Parathyroid adenoma (tissue), 2 donors: ENCODE measurements around the gene LCN2.
"Not testable (repeated sequence)": the region's sequence is repeated elsewhere in the genome, so short reads cannot be mapped to it uniquely, and the experiment has no call there.

ENCODE experiments used
- H2AFZ ChIP-seq: fragments of 300-600 bp; sonication (generic); one replicate; pipeline ENCODE4 v1.7.0; 2017; ENCODE audit warnings: antibody characterized with exemption, mild to moderate bottlenecking
- H3K27ac ChIP-seq: fragments of 300-600 bp; sonication (generic); one replicate; pipeline ENCODE4 v1.7.0; 2017
- H3K27me3 ChIP-seq: fragments of 300-600 bp; sonication (generic); one replicate; pipeline ENCODE4 v1.7.0; 2017; ENCODE audit warnings: low read length; ENCODE audit not compliant: control insufficient read depth, insufficient read depth
- H3K36me3 ChIP-seq: fragments of 300-600 bp; sonication (generic); one replicate; pipeline ENCODE4 v1.7.0; 2017; ENCODE audit warnings: low read length; ENCODE audit not compliant: control insufficient read depth, insufficient read depth
- H3K4me1 ChIP-seq: fragments of 300-600 bp; sonication (generic); one replicate; pipeline ENCODE4 v1.7.0; 2017; ENCODE audit warnings: control low read depth
- H3K4me2 ChIP-seq: fragments of 300-600 bp; sonication (generic); one replicate; pipeline ENCODE4 v1.7.0; 2017; ENCODE audit warnings: low read length
- H3K4me3 ChIP-seq: fragments of 300-600 bp; sonication (generic); one replicate; pipeline ENCODE4 v1.7.0; 2017; ENCODE audit warnings: low read depth, low read length
- H3K79me2 ChIP-seq: fragments of 300-600 bp; sonication (generic); one replicate; pipeline ENCODE4 v1.7.0; 2017; ENCODE audit warnings: control low read depth
- H3K9ac ChIP-seq: fragments of 300-600 bp; sonication (generic); one replicate; pipeline ENCODE4 v1.7.0; 2017; ENCODE audit warnings: mild to moderate bottlenecking
- H3K9me3 ChIP-seq: fragments of 300-600 bp; sonication (generic); one replicate; pipeline ENCODE4 v1.7.0; 2017; ENCODE audit warnings: low read length; ENCODE audit not compliant: control insufficient read depth
- CTCF ChIP-seq: fragments of 300-600 bp; sonication (generic); IDR thresholded peaks from one replicate; pipeline ENCODE4 v1.7.0; 2017; ENCODE audit warnings: antibody characterized with exemption, mild to moderate bottlenecking
- donor health status: primary hyperparathyroidism.

LCN2 gene

DNA sequence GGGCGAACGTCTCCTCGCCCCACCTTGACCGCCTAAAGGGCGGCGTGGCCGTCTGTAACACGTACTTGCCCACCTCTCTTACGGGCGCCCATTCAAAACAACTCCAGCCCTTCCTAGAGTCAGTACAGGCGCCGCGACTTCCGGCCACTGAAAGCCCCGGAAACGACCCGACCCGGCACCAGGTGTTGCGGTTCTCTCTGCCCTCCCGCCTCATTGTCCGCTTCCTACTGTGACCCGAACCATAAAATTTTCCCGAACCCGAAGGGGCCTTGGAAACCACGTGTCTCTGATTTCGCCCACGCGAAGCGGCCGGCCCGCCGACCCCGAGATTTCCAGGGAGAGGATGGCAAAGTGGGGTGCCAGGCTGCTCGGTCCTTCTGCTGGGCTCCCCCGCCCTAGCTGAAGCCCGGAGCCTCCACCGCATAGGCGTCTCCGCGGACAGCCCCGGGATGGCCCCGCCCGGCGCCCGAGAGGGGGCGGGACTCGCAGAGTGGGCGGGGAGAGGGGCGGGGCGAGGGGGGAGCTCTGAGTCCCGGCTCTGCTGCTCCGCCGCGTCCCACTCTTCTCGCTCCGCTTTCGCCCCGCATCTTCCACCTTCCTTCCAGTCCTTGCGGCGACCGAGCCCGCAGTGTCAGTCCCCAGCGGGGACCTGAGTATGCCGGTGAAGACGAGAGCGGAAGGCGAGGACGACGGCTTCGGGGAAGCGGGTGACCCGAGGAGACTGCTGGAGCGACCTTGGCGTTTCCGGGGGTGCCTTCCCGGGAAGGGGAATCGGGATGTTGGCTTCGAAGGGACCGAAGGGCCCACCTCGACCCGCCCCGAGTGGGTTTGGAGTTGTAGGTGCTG is 21.0 kb upstream of the LCN2 start:
- peak overlapping the region; percentile 94 for H3K4me3 ChIP-seq
- peak overlapping the region; percentile 55 for H3K9ac ChIP-seq
- no peaks in the 10 kb centered on the region for H3K36me3 ChIP-seq
- peak overlapping the region; percentile 100 for H3K4me2 ChIP-seq
- no peaks in the 10 kb centered on the region for H3K4me1 ChIP-seq
- H3K27ac ChIP-seq, result peak overlapping the region; percentile 93
- no peak for TF ChIP-seq CTCF
- H3K79me2 ChIP-seq, result no peaks in the 10 kb centered on the region
- no peaks in the 10 kb centered on the region for H3K27me3 ChIP-seq
- H2AFZ ChIP-seq, result peak overlapping the region; percentile 96
- no peaks in the 10 kb centered on the region for H3K9me3 ChIP-seq

- Histone ChIP-seq H3K36me3 (no peaks in the 10 kb centered on the region), H3K27me3 (no peaks in the 10 kb centered on the region), H3K9me3 (no peaks in the 10 kb centered on the region), H3K4me1 (no peaks in the 10 kb centered on the region), H2AFZ (peak overlapping the region; percentile 96), H3K9ac (no peak overlapping the region), H3K4me2 (peak overlapping the region; percentile 100), H3K27ac (no peak overlapping the region), H3K4me3 (peak overlapping the region; percentile 94), H3K79me2 (no peaks in the 10 kb centered on the region)
- no peak for TF ChIP-seq CTCF
Observed at GRCh38 chr9:128128836-128129590, 20.2 kb upstream of the LCN2 start.

- H3K4me3 ChIP-seq, H2AFZ ChIP-seq, H3K36me3 ChIP-seq, H3K79me2 ChIP-seq, H3K27ac ChIP-seq, H3K27me3 ChIP-seq, H3K4me1 ChIP-seq, H3K9ac ChIP-seq, H3K9me3 ChIP-seq, H3K4me2 ChIP-seq: not testable (repeated sequence)
- TF ChIP-seq CTCF, result peak; percentile 14
Observed at GRCh38 chr9:128129976-128130590, 19.2 kb upstream of the LCN2 start.

GRCh38 chr9:128130651-128131050 is 18.6 kb upstream of the LCN2 start:
- not testable (repeated sequence) for H3K4me3 ChIP-seq, H3K4me2 ChIP-seq, H3K79me2 ChIP-seq, H2AFZ ChIP-seq, H3K27me3 ChIP-seq, H3K27ac ChIP-seq, H3K9ac ChIP-seq, H3K4me1 ChIP-seq, H3K36me3 ChIP-seq, H3K9me3 ChIP-seq

DNA sequence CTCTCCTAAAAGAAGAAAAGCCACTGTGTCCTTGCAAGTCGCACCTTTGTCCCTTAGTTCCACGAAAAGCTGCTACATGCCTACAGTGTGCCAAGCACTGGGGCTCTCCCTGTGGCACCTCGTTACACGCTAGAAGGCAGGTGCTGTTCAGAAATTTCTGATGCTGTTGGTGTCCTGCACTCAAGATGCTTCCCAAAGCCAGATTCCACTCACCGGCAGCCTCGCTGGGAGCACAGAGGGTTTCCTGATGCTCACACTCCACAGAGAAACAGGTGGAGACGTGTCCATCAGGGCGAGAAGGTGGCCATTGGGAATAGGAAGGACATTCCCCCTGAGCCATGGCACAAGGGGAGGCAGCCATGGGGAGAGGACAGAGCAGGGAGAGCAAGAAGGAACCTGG is 17.9 kb upstream of the LCN2 start:
- not testable (repeated sequence) for H2AFZ ChIP-seq, H3K27ac ChIP-seq

GRCh38 chr9:128132139-128132538 is 17.1 kb upstream of the LCN2 start:
- H3K9ac ChIP-seq, result not testable (repeated sequence)

More for the DNA sequence above, 17.9 kb upstream of the LCN2 start:
- H3K36me3 ChIP-seq, H3K4me2 ChIP-seq, H3K4me3 ChIP-seq, H3K27me3 ChIP-seq, H3K9ac ChIP-seq, H3K4me1 ChIP-seq, H3K79me2 ChIP-seq, H3K9me3 ChIP-seq: not testable (repeated sequence)

DNA sequence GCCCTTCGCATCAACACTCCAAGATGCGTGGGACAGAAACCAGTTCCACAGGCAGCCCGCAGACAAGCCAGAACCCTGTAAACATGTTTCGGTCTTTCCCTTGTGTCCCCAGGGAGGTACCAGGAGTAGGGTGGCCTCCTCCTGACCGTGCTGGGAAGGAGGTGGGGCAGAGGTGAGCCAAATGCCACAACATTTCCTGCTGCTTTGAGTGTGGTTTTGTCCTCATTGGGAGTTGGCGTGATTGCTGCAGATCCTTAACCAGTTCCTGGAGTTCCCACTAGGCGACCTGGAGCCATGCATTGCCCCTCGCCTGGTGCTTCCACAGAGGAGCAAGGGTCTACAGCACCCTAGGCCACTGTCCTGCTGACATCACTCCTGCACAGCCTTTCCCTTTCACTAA is 13.7 kb upstream of the LCN2 start:
- H3K4me2 ChIP-seq, H3K9me3 ChIP-seq, H3K27me3 ChIP-seq, H3K36me3 ChIP-seq, H3K9ac ChIP-seq, H3K27ac ChIP-seq, H3K4me3 ChIP-seq, H2AFZ ChIP-seq, H3K79me2 ChIP-seq, H3K4me1 ChIP-seq: not testable (repeated sequence)

More at GRCh38 chr9:128132139-128132538, 17.1 kb upstream of the LCN2 start:
- not testable (repeated sequence) for H3K4me1 ChIP-seq, H3K9me3 ChIP-seq, H3K4me3 ChIP-seq, H3K27ac ChIP-seq, H3K79me2 ChIP-seq, H2AFZ ChIP-seq, H3K4me2 ChIP-seq, H3K36me3 ChIP-seq, H3K27me3 ChIP-seq
